GM21825 (cell line): ENCODE data around the gene TMEM109.

Source experiments
- ATAC-seq: cut with Tn5 transposase; IDR thresholded peaks from one replicate; pipeline ENCODE4 v1.9.1; 2021; ENCODE audit warnings: mild to moderate bottlenecking, moderate library complexity; ENCODE audit not compliant: unreplicated experiment

The TMEM109 gene

DNA sequence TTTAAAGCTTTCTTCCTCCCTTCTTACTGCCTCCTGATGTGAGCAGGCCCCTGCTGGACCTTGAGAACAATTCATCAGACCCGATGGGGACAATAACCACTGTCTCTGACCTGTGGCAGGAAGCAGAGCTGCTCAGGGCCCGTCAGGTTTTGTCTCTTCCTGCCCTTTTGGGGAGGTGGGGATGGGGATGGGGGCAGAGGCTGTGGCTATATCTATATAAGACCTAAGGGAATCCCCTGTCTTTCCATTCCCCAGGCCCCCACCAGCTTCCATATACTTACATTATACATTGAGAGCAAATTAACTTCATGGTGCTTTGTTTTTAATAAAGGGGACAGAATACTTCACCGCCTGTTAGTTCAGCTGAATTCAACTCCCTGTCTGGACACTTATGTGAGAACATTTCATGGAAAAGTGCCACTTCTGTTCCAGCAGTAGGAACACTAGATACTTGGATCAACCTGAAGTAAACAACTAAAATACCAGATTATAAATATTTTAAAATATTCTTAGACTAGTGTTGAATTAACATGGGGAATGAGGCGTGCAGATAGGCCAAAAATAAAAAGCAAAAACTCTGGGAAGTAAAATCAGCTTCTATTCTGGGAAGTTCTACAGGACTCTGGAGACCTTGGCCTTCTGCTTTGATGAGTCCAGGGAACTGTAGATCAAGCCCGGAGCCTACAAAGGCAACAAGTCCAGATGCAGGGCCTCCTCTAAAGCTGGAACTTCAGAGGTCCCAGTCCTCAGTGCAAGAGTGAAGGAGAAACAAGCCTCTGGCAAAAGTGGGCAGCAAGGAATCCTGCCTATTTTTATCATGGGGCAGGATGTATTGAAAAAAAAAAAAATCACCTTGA lies 35.5 kb upstream of the TMEM109 start:
- ATAC-seq: no peak

DNA sequence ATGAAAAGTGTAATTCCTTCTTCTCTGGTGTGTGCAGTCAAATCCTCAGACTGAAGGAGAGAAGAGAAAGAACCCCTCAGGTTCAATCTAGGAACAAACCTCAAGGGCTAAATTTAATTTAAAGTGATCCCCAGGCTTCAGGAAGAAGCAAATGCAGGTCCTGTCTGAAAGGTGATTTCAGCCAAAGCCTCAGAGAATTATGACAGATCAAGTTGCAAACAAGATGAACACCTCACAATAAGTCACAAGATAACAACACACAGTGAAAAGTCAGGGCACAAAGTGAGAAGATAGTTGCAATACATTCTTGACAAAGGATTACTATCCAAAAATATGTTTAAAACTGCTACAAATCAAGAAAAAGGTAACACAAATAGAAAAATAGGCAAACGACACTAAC lies 34.9 kb upstream of the TMEM109 start:
- ATAC-seq: no peak

DNA sequence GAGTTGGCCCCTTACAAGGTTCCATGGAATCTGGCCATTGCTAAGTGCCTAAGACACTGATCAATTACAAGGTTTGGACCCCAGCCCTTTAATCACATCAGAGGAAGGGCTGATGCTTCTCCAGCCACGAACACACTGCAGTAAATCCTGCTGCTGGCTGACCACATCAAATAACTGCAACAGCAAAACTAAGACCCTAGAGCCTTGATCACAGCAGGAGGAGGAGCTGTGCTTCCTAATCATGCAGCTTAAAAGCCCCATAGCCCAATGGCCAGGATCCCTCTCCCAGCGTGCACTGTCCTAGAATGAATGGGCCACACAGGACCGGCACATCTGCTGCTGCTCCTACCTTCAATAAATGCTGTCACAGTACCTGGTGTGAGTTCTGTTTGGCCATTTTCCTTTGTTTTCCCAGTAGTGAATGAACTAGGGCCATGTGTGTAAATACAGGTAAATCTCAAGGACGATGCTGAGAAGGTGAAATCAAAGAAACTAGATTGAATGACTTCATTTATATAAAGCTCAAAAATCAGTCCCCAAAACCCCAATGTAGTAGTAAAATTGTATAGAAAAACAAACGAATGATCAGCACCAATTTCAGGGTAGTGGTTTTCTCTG lies 33.9 kb upstream of the TMEM109 start:
- no peak for ATAC-seq

DNA sequence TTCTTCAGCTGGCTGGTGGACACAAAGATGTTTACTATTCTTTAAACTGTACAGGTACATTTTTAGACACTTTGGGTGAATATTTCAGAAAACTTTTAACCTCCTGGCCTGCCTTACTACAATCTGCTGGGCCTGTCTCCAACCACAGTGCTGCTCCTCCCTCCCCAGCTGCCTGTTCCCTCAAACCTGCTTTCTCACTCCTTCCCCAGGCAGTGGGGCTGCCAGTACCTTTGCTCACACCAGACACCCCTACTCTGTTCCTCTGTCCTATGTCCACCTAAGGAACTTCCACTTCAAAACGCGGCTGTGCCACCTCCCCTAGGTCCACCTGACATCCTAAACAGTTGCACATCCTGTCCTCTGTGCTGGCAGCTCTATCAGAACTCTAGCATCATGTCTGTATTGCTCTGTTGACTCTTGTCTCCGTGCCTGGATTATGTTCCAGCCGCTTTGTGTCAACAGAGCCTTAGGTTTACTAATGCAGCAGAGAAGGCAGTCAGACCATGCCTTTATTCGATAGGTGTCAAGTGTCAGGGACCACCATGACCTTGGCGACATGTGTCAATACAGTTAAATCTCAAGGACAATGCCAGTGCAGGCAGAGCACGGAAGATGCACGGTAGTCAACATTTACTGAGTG lies 33.2 kb upstream of the TMEM109 start:
- ATAC-seq: no peak

DNA sequence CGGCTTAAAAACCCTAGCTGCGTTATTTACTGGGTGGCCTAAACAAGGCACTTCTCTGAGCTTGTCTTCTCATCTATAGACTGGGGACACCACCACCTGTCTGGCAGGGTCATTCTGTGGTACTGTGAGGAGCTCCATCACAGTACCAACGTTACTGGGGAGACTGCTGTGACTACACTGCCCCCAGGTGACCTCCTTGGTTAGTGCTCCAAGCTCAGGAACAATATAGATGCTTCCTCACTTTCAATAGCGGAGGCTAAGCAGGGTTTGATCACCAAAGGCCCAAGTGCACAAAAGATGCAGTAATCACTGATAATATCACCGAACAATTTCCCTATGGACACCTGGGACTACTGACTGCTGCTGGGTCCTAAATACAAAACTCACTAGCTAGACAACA lies 26.4 kb upstream of the TMEM109 start:
- no peak for ATAC-seq

DNA sequence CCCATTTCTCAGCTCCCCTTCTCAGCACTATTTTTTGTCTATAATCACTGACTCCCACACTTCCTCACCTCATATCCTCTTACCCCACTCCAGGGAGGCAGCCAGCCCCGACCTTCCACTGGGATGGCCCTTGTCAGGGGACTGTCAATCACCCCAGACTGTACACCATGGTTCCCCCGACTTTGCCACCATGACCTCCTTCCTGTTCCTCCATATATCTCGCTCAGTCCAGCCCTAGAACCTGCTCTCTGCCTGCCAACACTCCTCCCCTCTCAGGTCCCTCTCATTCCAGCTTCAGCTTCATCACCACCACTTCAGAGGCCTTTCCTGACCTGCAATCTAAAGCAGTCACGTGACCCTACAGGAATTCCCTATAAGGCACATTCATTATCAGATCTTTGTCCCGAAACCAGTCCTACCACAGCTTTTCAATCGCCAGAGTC lies 24.1 kb upstream of the TMEM109 start:
- ATAC-seq: no peak

DNA sequence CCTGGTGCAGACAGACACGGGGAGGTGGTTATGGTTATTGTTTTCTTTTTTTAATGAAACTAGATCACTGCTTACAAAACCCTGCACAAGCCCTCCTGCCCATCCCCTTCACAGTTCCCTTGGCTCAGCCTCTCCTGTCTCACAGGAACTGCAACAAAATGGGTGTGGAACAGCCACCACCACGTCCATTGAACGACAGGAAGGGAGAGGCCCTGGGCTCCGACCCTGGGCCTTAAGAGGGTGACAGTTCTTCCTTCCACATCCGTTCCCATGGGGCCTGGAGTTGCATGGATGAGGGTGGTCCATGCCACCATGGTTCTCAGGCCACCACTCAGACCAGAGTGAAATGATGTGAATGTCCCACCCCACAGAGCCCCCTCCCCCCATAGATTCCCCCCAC lies 23.3 kb upstream of the TMEM109 start:
- no peak for ATAC-seq

DNA sequence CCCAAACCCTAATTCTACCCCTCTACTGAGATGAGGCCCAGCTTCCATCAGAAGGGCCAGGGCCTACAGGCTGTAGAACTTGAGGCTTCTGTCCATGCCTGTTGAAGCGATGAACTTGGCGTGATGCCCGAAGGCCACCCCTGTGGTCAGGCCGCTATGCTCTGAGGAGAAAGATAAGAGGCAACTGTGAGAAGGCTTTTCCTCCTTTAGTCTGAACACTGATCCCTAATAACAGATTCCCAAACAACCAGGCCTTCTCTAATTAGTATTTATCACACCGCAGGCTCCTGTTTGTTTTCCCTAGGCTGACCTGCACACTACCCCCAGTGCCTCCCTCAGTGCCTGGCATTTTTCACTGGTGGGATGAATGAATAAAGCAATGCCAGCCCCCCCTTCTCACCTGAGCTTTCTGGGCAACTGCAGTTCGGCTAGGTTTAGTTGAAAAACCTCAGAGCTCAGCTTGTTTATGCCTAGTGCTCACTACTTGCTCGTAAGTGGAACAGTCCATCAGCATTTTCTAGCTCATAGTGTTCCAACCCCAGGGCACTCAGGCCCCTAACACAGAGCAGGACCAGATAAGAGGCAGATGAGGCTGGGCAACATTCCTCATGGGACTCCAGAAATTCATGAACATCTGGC lies 22.7 kb upstream of the TMEM109 start:
- ATAC-seq: no peak

DNA sequence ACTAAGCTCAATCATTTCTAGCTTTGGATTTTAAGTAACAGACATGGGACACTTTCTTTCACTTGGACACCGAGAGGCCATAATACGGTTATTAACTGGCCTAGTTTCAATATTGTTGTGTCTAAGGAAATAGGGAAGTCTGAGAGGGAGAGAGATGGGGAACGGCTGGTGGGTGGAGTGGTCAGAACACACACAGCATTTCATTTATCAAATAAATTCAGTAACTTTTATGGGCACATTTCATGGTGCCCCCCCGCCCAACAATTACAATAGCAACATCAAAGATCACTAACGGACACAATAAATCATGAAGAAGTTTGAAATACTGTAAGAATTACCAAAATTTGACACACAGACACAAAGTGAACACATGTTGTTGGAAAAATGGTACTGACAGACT lies 18.3 kb upstream of the TMEM109 start:
- ATAC-seq: no peak

DNA sequence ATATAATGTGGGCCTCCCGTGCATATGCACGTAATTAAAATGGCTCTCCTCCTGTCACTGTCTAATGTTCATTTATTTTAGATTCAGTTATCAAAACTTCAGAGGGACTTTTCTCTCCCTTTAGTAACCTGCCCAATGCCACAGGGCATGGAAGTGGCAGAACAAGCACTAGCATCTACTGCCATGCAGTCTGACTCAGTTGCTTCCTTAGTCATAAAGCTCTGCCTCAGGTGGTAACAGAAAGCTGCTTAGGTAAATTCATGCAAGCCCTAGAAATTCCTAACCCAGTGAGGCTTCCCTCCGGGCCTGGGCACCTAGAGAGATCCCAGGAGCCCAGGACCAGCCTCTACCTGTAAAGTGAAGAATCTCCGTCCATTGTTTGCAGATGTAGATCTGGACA lies 16.5 kb upstream of the TMEM109 start:
- no peak for ATAC-seq

DNA sequence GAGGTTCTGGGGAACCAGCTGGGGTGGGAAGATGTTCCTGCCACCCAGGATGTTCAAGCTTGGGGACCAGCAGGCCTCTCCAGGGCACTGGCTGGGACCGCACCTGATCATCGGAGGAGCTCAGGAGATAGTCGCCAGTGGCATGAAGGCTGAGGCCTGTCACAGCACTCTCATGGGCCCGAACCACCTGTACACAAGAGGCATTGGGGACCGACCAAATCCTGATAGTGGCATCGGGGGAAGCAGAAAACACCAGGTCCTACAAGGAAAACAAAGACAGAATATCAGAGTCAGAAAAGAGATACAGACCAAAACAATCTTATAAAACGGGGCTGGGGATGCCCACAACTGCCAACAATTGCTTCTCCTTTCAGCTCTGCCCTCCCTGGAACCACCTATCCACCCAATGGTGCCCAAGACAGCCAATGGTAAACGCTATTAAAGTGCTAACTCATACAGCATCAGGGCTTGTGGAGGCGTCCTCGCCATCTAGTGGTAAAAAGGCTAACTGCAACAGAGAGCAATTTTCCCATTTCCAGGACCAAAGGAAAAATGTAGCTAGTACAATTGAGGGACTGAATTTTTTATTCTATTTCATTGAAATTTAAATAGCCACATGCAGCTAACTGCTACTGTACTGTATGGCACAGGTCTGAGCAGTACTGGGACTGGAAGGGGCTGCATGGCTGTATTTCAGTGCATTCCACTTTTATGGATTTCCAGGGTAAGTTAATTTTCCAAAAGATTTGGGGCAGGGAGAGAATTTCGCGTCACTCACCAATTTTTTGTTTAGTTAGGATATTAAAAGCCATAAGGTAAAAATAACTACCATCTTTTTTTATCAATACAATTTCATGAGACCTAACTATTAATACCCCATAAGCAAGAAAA lies 14.7 kb upstream of the TMEM109 start:
- ATAC-seq: no peak

DNA sequence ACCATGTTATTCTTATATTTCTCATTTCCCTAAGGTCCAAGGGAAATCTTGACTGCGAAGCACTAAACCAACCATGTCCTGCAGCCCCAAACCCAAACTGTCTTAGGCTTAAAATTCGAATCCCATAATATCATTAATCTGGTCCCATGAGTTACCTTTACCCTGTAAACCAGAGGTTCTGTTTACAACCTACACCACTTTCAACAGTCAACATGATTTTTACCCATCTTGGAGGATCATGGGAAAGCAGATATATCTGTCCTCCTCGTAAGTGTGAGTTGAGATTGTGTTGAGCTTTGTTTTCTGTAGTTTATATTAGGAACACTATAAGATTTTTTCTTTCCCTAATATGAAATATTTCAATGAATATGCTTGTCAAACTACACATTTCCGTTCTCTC lies 14.0 kb upstream of the TMEM109 start:
- no peak for ATAC-seq

DNA sequence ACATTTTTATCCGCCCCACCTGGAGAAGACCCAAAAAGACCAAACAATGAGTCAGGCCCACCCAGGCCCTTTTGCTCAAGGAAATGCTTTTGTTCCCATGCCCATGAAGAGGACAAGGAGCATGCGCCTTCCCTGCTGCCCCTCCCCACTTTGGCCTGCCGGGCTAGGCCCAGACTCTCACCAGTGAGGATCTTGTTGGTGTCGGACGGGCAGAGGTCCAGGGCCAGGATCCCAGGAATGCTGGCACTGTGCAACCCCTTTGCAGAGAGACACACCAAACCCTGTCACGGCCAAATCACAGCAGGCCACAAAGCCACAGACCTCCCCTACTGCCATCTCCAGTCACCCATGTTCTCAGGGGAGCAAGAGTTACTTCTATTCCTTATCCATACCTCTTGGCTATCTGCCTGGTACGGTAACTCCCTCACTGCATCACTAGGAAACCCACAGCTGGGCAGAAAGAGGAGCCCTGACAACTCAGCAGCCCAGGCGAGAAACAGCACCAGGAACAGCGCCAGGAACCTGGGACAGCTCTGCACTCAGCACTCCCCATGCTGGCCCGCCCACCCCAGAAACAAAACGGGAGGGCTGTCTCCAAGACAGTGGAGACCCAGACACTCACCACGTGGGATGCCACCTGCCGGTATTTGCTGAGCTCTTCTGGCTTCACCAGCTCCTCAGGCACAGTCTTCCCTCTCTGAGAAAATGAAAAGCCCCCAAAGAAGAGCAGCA lies 13.1 kb upstream of the TMEM109 start:
- ATAC-seq: no peak

DNA sequence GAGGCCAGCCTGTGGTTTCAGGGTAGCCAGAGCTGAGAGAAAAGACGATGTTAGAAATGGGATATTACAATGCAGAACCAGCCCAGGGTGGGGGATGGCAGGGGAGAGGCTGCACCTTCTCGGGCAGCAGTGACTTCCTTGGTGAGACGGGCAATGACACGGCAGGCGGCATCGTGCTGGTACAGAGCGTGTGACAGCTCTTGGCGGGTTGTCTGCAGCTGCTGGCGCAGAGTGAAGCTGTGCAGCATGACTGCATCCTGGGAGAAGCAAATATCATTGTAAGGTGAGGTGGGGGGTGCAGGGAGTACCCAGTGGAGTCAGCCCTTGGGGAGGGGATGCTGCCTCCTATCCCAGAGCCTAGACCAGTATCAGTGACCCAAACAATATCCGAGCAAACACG lies 11.3 kb upstream of the TMEM109 start:
- ATAC-seq: no peak

DNA sequence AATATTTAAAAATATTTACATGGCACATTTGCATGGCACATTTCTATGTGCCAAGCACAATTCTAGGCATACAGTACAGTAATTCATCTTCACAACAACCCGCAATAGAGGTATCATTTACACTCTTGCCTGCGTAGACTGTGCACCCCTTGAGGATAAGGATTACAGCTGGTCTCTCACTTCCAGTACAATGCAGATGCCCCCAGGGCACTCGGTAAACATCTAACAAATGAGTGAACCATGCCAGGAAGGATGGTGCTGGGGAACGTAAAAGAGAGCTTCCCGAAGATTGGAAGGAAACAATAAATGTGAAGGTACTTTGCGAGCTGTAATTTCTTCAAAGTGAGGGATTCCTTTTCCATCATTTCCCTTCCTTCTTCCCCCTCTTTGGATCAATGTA lies 8.9 kb upstream of the TMEM109 start:
- no peak for ATAC-seq

DNA sequence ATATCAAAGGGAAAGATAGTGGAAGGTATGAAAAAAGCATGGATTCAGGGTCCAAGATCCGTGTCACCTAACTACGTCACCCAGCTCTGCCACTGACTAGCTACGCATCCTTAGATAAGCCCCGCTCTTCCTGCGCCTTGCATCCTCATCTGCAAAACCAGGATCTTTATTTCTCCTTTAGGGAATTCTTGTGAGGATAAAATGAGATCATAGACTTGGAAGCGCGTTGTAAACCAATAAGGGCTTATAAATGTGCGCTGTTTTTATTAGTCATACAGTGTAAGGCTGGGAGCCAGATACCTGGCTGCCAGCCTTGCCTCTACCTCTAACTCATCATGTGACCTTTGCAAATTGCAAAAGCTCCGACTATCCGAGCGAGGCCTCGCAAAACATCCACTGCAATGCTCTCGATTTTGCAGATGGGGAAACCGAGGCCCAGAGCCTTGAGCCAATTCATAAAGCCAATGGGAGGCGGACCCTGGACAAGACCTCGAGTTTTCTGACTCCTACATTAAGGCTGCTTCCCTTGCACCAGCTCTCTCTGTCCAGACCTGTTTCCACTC lies 8.3 kb upstream of the TMEM109 start:
- no peak for ATAC-seq

DNA sequence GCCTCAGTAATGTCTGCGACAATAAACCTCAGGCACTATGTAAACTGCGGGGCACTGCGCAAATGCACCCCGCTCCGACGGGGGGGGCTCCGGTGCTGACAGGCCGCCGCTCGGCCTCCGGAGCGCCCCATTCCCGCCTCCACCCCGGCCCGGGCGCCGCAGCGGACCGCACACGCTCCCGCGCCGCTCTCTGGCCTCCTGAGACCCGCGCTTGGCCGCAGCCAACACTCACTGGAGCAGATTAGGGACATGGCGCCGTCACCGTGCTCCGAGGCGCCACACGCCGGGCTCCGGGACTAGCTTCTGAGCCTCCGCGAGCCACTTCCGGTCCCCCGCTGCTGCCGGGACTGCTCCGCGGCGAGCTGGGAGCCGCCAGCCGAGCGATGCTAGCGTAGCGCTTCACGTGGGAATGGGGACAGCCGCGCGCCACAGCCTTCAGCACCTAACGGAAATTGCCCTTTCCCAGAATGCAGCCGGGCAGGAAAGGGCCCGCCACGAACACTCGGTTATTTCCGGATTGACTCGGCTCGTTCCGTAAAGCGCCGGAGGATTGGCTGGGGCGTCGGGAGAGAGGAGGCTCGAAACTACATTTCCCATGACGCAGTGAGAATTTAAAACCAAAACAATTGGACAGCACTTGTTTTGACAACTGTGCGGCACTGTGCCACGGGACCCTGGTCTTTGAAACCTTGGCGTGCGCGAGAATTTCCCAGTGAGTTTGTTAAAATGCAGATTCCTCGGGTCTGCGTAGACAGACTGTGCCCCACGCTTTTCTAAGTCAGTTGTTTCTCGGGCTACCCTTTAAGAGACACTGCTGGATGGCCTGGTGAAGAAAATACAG lies 7.6 kb upstream of the TMEM109 start, which contains the start of gene PRPF19:
TSS of gene PRPF19 (minus strand) at position 454 of the 841 bp plus-strand sequence. CDS start at position 251, 203 bp downstream.
- peak; percentile 82 for ATAC-seq

DNA sequence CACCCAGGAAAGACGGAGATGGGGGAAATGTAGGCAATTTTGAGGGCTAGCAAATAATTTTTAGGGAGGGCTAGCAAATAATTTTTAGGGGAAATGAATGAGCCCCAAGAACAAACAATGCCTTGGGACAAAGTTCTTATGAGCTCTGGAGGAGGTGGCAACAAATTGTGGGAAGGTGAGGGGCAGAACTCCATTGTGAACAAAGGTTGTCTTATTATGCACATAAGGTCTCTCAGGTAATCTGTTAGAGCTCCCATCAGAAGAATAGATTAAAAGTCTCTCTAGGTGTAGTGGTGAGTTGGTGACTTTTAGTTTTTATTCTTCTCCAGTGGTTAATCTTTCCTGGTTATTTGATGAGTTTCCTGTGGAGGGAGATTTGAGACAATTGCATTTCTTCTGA lies 5.2 kb upstream of the TMEM109 start:
- ATAC-seq: no peak
